Fibroblast of the aortic adventitia (primary cell): ENCODE measurements around the gene ANKRD11. TPM values are rescaled to one million over a fixed set of nuclear protein-coding genes. Genes with fewer than 3 reads are reported as not detected.
"Not testable (repeated sequence)": the region's sequence is repeated elsewhere in the genome, so short reads cannot be mapped to it uniquely, and the experiment has no call there.

Experiments
- DNase-seq: peaks from one replicate; pipeline ENCODE4 v3.0.0-alpha.2; 2010; ENCODE audit warnings: low read depth
- H3K4me3 ChIP-seq: 2 replicates; pipeline ENCODE4 v1.5.1; 2011; ENCODE audit warnings: low read depth, mild to moderate bottlenecking, control low read depth, low read length, moderate library complexity
- total RNA-seq: library from RNA; depleted of rRNA; stranded (reverse); fragments of >200 nt; gene quantifications from 2 replicates; pipeline ENCODE4 v1.2.3, GENCODE V29; 2012; ENCODE audit warnings: low replicate concordance
- TF ChIP-seq, protein P1 (sequence below): IDR thresholded peaks from 2 replicates; pipeline ENCODE4 v1.5.1; 2011; ENCODE audit warnings: mild to moderate bottlenecking, low read length, control low read depth, inconsistent platforms; ENCODE audit not compliant: insufficient read depth

The ANKRD11 gene
- total RNA-seq, 1 donor, result 78.9 TPM

DNA sequence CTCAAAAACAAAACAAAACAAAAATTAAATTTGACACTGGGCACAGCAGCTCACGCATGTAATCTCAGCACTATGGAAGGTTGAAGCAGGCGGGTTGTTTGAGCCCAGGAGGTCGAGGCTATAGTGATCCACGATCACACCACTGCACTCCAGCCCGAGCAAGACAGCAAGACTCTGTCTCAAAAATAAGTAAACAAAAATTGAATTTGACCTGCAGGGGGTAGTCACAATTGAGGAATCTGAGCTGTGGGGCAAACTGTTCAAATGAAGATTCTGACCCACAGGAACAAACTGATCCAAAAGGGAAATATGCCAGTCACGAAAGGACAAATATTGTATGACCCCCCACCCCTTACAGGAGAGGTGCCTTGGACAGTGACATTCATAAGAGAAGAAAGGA lies 29.8 kb downstream of the ANKRD11 start:
- TF ChIP-seq, protein P1, sequence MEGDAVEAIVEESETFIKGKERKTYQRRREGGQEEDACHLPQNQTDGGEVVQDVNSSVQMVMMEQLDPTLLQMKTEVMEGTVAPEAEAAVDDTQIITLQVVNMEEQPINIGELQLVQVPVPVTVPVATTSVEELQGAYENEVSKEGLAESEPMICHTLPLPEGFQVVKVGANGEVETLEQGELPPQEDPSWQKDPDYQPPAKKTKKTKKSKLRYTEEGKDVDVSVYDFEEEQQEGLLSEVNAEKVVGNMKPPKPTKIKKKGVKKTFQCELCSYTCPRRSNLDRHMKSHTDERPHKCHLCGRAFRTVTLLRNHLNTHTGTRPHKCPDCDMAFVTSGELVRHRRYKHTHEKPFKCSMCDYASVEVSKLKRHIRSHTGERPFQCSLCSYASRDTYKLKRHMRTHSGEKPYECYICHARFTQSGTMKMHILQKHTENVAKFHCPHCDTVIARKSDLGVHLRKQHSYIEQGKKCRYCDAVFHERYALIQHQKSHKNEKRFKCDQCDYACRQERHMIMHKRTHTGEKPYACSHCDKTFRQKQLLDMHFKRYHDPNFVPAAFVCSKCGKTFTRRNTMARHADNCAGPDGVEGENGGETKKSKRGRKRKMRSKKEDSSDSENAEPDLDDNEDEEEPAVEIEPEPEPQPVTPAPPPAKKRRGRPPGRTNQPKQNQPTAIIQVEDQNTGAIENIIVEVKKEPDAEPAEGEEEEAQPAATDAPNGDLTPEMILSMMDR, result no peak
- DNase-seq, result no peak
- no peak overlapping the region for H3K4me3 ChIP-seq

DNA sequence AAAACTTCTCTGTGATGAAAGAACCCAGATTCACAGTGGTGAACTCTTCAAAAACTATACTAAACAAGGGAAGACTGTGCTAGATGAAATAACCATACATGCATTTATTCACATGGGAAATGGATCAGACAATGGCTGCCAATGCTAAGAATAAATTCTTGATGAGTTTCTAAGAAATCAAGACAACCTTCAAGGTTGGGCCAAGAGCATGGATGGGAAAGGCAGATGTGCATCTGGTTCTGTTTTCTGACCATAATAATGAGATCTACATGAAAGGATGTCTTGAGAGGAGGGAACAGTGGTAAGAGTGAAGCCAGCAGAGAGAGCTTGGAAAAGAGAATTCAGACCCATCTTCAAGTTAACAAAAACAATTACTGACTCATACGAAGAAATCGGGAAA lies 31.4 kb downstream of the ANKRD11 start:
- TF ChIP-seq, protein P1, result no peak
- DNase-seq, result no peak
- no peak overlapping the region for H3K4me3 ChIP-seq

DNA sequence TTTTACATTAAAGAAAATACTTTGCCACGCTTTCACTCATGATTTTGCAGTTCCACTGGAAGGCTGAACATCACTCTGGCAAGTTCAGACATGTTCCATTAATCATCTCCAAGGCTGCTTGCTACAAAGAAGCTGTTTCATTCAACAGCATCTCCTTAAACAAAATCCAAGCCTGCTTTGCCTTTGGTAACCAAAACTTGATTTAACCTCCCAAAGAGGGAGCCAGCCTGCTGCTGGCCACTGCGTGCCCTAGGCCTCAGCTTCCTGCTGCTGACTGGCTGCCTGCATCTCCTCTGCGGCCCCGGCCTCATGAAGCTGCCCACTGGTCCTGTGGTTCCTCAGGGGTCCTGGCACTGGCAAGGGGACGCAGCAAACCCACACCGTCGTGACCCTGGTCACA lies 31.8 kb downstream of the ANKRD11 start:
- TF ChIP-seq, protein P1, result no peak
- H3K4me3 ChIP-seq, result no peak overlapping the region
- peak; percentile 42 for DNase-seq

DNA sequence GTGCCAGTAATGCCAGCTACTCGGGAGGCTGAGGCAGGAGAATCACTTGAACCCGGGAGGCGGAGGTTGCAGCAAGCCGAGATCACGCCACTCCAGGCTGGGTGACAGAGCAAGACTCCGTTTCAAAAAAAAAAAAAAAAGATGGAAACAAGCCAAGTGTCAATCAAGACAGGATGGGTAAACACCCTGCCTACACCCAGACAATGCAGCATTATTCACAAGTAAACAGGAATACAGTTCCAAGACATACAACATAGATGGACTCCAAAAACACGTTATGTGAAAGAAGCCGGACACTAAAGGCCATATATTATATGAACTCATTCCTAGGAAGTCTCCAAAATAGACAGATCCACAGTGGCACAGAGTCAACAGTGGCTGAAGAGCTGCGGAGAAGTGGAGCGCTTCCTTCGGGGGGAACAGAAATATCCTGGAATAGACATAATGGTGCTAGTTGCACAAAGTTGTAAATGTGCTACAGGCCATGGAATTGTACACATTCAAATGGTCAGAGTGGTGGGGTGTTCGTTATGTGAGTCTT lies 33.9 kb downstream of the ANKRD11 start:
- no peak overlapping the region for H3K4me3 ChIP-seq
- no peak for DNase-seq
- TF ChIP-seq, protein P1, result no peak

DNA sequence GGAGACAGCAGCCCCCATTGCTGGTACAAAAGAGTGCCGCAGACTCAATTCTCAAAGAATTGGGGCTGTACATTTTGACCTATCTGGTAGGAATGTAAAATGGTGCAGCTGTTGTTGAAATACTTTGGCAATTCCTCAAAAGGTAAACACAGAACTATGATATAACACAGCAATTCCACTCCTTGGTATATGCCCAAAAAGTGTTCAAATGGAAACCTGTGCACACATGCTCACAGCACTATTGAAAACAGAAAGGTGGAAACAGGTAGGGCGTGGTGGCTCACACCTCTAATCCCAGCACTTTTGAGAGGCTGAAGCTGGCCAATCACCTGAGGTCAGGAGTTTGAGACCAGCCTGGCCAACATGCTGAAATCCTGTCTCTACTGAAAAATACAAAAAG lies 34.7 kb downstream of the ANKRD11 start:
- TF ChIP-seq, protein P1, result no peak
- DNase-seq, result no peak
- H3K4me3 ChIP-seq, result no peak overlapping the region

DNA sequence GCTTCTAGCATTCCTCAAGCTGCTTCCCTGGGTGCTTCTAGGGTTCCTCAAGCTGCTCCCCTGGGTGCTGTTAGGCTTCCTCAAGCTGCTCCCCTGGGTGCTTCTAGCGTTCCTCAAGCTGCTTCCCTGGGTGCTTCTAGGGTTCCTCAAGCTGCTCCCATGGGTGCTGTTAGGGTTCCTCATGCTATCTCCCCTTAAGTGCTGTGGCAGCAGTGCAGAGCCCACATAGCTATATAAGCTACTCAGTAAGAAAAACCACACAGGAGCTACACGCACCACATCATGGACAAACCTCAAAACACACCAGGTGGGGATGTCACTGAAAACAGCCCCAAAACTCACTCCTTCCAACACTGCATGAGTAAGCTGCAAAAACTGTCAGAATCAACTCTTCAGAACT lies 35.2 kb downstream of the ANKRD11 start:
- TF ChIP-seq, protein P1, result no peak
- no peak for DNase-seq
- H3K4me3 ChIP-seq, result no peak overlapping the region

DNA sequence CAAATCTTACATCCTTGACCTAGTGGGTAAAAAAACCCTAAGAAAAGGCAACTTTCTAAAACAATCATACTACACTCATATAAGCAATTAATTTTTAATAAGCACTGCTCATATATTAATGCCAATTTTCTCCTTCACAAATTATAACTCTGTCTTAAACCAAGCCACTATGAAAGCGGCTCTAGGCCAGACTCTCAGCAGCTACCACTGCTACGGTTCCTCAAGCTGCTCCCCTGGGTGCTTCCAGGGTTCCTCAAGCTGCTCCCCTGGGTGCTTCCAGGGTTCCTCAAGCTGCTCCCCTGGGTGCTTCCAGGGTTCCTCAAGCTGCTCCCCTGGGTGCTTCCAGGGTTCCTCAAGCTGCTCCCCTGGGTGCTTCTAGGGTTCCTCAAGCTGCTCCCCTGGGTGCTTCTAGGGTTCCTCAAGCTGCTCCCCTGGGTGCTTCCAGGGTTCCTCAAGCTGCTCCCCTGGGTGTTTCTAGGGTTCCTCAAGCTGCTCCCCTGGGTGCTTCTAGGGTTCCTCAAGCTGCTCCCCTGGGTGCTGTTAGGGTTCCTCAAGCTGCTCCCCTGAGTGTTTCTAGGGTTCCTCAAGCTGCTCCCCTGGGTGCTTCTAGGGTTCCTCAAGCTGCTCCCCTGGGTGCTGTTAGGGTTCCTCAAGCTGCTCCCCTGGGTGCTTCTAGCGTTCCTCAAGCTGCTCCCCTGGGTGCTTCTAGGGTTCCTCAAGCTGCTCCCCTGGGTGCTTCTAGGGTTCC lies 35.8 kb downstream of the ANKRD11 start:
- not testable (repeated sequence) for H3K4me3 ChIP-seq, DNase-seq
